ENCODE data around the gene NRP1.

DNA sequence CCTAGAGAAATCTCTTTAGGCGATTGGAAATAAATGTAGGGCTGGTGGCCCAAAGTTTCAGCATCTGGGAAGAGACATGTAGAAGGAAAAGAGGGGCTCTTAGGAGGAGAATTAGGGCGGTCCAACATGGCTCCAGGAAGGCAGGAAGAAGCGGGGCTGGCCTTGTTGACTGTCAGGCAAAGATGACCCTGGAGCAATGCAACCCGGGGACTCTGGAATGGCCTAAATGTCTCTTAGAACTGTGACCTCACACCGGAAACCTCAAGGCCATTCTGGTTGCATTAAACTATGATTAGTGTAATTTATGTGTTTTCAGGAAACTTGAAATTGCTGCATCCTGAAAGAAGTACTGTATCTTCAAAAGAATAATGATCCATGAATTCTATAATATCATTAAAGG, 66.8 kb downstream of the NRP1 start:
- no peak for TF ChIP-seq CTCF (IDR thresholded peaks at IDR 0.05)
- no peak for TF ChIP-seq POLR2A (IDR thresholded peaks at IDR 0.05)

All from Peyer's patch (tissue), 4 donors.